ENCODE results near the gene FBXW11.
A peak's percentile ranks its signal among the peaks of the same experiment; 100 is the strongest.

DNA sequence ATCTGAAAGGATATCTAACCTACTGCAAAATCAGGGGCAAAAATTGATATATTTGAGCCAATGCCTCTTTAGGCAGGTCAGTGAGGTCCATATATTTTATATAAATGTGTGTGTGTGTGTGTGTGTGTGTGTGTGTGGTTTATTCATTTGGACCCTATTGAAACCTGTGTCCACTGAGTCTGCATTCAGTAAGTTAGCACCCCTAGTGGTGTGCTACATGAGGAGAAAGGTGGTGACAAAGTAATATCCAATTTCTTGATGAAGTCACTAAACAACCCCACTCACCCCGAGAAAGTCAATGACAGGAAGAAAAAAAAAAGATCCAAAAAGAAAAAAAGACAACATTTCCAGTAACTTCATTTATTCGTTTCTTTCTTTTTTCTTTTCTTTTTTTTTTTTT is 4.1 kb downstream of the FBXW11 start:
- TF ChIP-seq, protein P1, sequence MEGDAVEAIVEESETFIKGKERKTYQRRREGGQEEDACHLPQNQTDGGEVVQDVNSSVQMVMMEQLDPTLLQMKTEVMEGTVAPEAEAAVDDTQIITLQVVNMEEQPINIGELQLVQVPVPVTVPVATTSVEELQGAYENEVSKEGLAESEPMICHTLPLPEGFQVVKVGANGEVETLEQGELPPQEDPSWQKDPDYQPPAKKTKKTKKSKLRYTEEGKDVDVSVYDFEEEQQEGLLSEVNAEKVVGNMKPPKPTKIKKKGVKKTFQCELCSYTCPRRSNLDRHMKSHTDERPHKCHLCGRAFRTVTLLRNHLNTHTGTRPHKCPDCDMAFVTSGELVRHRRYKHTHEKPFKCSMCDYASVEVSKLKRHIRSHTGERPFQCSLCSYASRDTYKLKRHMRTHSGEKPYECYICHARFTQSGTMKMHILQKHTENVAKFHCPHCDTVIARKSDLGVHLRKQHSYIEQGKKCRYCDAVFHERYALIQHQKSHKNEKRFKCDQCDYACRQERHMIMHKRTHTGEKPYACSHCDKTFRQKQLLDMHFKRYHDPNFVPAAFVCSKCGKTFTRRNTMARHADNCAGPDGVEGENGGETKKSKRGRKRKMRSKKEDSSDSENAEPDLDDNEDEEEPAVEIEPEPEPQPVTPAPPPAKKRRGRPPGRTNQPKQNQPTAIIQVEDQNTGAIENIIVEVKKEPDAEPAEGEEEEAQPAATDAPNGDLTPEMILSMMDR (IDR thresholded peaks at IDR 0.05; ENCODE audit: low read depth, low read length): peak; percentile 56
- no peak for TF ChIP-seq EZH2phosphoT487 (IDR thresholded peaks at IDR 0.05; ENCODE audit: low read depth)

Measured in OCI-LY3 (cell line).